ENCODE results near the gene ABCA9. TPM values are rescaled to one million over a fixed set of nuclear protein-coding genes. Genes with fewer than 3 reads are reported as not detected.
A peak's percentile ranks its signal among the peaks of the same experiment; 100 is the strongest.
"Not testable (repeated sequence)": the region's sequence is repeated elsewhere in the genome, so short reads cannot be mapped to it uniquely, and the experiment has no call there.

The ABCA9 gene
- total RNA-seq, 2 donors from 2014 or later, result 8.8 to 30.7 TPM

- ATAC-seq, result no peak
- DNase-seq, result no peak
- WGBS, 2 donors, result 94 to 97% methylated on average over 3 of the region's 3 CpGs
- no peaks in the 10 kb centered on the region for H3K36me3 ChIP-seq (replicated peaks in 1 of 2; ENCODE audit: insufficient read depth in 1 of 2, low read depth in 2 of 2)
- intact Hi-C loops (cut with DNase I), result no loop called here
- TF ChIP-seq CTCF (IDR thresholded peaks at IDR 0.05) (no peak), POLR2A (IDR thresholded peaks at IDR 0.05) (no peak)
- H3K27ac ChIP-seq, result no peak overlapping the region
- H3K4me1 ChIP-seq, result no peaks in the 10 kb centered on the region
- no peaks in the 10 kb centered on the region for H3K27me3 ChIP-seq
- H3K4me3 ChIP-seq, result no peak overlapping the region
- no peaks in the 10 kb centered on the region for H3K9me3 ChIP-seq
Measured at GRCh38 chr17:69009930-69010329, 50.8 kb downstream of the ABCA9 start.

GRCh38 chr17:69004759-69005158 is 56.0 kb downstream of the ABCA9 start:
- H3K27ac ChIP-seq; ATAC-seq; H3K4me1 ChIP-seq; intact Hi-C loops (cut with DNase I); H3K4me3 ChIP-seq; H3K9me3 ChIP-seq; H3K36me3 ChIP-seq (replicated peaks in 1 of 2; ENCODE audit: insufficient read depth in 1 of 2, low read depth in 2 of 2); H3K27me3 ChIP-seq; DNase-seq: not testable (repeated sequence)
- 87 to 91% methylated on average over 19 to 25 of the region's 27 CpGs for WGBS, 2 donors

GRCh38 chr17:68999743-69000142 is 61.0 kb downstream of the ABCA9 start:
- DNase-seq; H3K27ac ChIP-seq; H3K36me3 ChIP-seq (replicated peaks in 1 of 2; ENCODE audit: insufficient read depth in 1 of 2, low read depth in 2 of 2); H3K27me3 ChIP-seq; ATAC-seq; H3K4me1 ChIP-seq; H3K4me3 ChIP-seq; H3K9me3 ChIP-seq; intact Hi-C loops (cut with DNase I): not testable (repeated sequence)
- WGBS, 2 donors, result 90 to 96% methylated on average over 3 of the region's 3 CpGs

GRCh38 chr17:68993112-68993511 is 67.6 kb downstream of the ABCA9 start:
- WGBS, 2 donors, result 67 to 69% methylated on average over 4 of the region's 4 CpGs
- TF ChIP-seq CTCF (IDR thresholded peaks at IDR 0.05) (no peak), POLR2A (IDR thresholded peaks at IDR 0.05) (no peak)

GRCh38 chr17:68987966-68988365 is 72.8 kb downstream of the ABCA9 start:
- no peaks in the 10 kb centered on the region for H3K9me3 ChIP-seq
- WGBS, 2 donors, result 84 to 91% methylated on average over 4 of the region's 4 CpGs
- H3K27me3 ChIP-seq, result no peaks in the 10 kb centered on the region
- ATAC-seq (no peak), DNase-seq (no peak)
- no peaks in the 10 kb centered on the region for H3K36me3 ChIP-seq (replicated peaks in 1 of 2; ENCODE audit: insufficient read depth in 1 of 2, low read depth in 2 of 2)
- no peaks in the 10 kb centered on the region for H3K4me1 ChIP-seq
- no peak for TF ChIP-seq CTCF (IDR thresholded peaks at IDR 0.05)
- no peak for TF ChIP-seq POLR2A (IDR thresholded peaks at IDR 0.05)
- no peak overlapping the region for H3K4me3 ChIP-seq
- intact Hi-C loops (cut with DNase I), result no loop called here
- H3K27ac ChIP-seq, result no peak overlapping the region

More at GRCh38 chr17:68993112-68993511, 67.6 kb downstream of the ABCA9 start:
- Histone ChIP-seq H3K27me3 (no peaks in the 10 kb centered on the region), H3K4me3 (no peak overlapping the region), H3K27ac (no peak overlapping the region), H3K4me1 (no peaks in the 10 kb centered on the region), H3K36me3 (replicated peaks in 1 of 2; ENCODE audit: insufficient read depth in 1 of 2, low read depth in 2 of 2) (no peaks in the 10 kb centered on the region), H3K9me3 (no peaks in the 10 kb centered on the region)
- ATAC-seq (no peak), DNase-seq (no peak)
- intact Hi-C loops (cut with DNase I), result no loop called here

- WGBS, 2 donors, result 33 to 40% methylated on average over 2 of the region's 2 CpGs
- no peaks in the 10 kb centered on the region for H3K36me3 ChIP-seq (replicated peaks in 1 of 2; ENCODE audit: insufficient read depth in 1 of 2, low read depth in 2 of 2)
- intact Hi-C loops (cut with DNase I), result no loop called here
- no peaks in the 10 kb centered on the region for H3K9me3 ChIP-seq
- no peak overlapping the region for H3K27ac ChIP-seq
- H3K4me3 ChIP-seq, result no peak overlapping the region
- TF ChIP-seq POLR2A (IDR thresholded peaks at IDR 0.05) (no peak), CTCF (IDR thresholded peaks at IDR 0.05) (no peak)
- ATAC-seq (no peak), DNase-seq (peak; percentile 18 to 56 (median 26))
- H3K4me1 ChIP-seq, result no peaks in the 10 kb centered on the region
- H3K27me3 ChIP-seq, result no peaks in the 10 kb centered on the region
Measured at GRCh38 chr17:68981288-68981687, 79.4 kb downstream of the ABCA9 start.

Data from body of pancreas (tissue), 4 donors.